ENCODE measurements around the gene SRPK2.
A peak's percentile ranks its signal among the peaks of the same experiment; 100 is the strongest.

Gene SRPK2

GRCh38 chr7:105387508-105388355 is 989 bp downstream of the SRPK2 start:
- Histone ChIP-seq H3K4me1 (no peaks in the 10 kb centered on the region), H3K4me3 (ENCODE audit: low read depth, low read length) (peak overlapping the region; percentile 86), H3K36me3 (no peaks in the 10 kb centered on the region; the same call in 1 of the 2 replicates), H3K9me3 (no peaks in the 10 kb centered on the region), H3K27me3 (no peaks in the 10 kb centered on the region)
- DNase-seq = peak; percentile 82
- TF ChIP-seq, protein P1, sequence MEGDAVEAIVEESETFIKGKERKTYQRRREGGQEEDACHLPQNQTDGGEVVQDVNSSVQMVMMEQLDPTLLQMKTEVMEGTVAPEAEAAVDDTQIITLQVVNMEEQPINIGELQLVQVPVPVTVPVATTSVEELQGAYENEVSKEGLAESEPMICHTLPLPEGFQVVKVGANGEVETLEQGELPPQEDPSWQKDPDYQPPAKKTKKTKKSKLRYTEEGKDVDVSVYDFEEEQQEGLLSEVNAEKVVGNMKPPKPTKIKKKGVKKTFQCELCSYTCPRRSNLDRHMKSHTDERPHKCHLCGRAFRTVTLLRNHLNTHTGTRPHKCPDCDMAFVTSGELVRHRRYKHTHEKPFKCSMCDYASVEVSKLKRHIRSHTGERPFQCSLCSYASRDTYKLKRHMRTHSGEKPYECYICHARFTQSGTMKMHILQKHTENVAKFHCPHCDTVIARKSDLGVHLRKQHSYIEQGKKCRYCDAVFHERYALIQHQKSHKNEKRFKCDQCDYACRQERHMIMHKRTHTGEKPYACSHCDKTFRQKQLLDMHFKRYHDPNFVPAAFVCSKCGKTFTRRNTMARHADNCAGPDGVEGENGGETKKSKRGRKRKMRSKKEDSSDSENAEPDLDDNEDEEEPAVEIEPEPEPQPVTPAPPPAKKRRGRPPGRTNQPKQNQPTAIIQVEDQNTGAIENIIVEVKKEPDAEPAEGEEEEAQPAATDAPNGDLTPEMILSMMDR (IDR thresholded peaks at IDR 0.05; ENCODE audit: low read depth, low read length) = no peak

DNA sequence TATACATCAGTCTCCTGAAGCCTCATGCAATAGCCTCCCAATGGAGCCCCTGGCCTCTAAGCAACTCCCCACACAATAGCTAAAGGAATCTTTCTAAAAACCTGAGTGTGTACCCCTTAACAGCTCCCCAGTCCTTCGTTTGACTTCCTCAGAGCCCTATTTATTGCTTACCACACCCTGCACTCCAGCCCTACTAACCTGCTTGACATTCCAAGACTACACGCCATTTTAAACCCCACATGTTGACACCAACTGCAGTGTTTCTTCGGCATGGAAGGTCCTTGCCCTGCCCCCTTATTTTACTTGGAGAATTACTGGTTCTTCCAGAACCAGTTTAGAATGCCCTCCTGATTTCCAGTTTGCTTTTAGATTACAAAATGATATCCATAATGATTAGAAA is 10.8 kb downstream of the SRPK2 start:
- no peaks in the 10 kb centered on the region for H3K36me3 ChIP-seq
- no peak overlapping the region for H3K4me3 ChIP-seq (ENCODE audit: low read depth, low read length)
- H3K27me3 ChIP-seq = no peaks in the 10 kb centered on the region
- no peaks in the 10 kb centered on the region for H3K9me3 ChIP-seq
- H3K4me1 ChIP-seq = no peaks in the 10 kb centered on the region
- TF ChIP-seq, protein P1 (IDR thresholded peaks at IDR 0.05; ENCODE audit: low read depth, low read length) = no peak
- no peak for DNase-seq

- TF ChIP-seq, protein P1 (IDR thresholded peaks at IDR 0.05; ENCODE audit: low read depth, low read length) = no peak
- H3K27me3 ChIP-seq = no peaks in the 10 kb centered on the region
- H3K4me1 ChIP-seq = no peaks in the 10 kb centered on the region
- no peak for DNase-seq
- no peaks in the 10 kb centered on the region for H3K9me3 ChIP-seq
- no peaks in the 10 kb centered on the region for H3K36me3 ChIP-seq
- no peak overlapping the region for H3K4me3 ChIP-seq (ENCODE audit: low read depth, low read length)
Observed at GRCh38 chr7:105376908-105377533, 11.7 kb downstream of the SRPK2 start.

GRCh38 chr7:105369944-105370343 is 18.8 kb downstream of the SRPK2 start:
- Histone ChIP-seq H3K27me3 (no peaks in the 10 kb centered on the region), H3K4me1 (peaks cover 4% of the 10 kb centered on the region; the same call in 1 of the 2 replicates), H3K4me3 (ENCODE audit: low read depth, low read length) (no peak overlapping the region), H3K36me3 (no peaks in the 10 kb centered on the region), H3K9me3 (no peaks in the 10 kb centered on the region)
- TF ChIP-seq, protein P1 (IDR thresholded peaks at IDR 0.05; ENCODE audit: low read depth, low read length) = no peak
- DNase-seq = no peak

GRCh38 chr7:105367458-105367857 is 21.3 kb downstream of the SRPK2 start:
- H3K4me1 ChIP-seq = peaks cover 4% of the 10 kb centered on the region; the same call in 1 of the 2 replicates
- H3K27me3 ChIP-seq = no peaks in the 10 kb centered on the region
- no peaks in the 10 kb centered on the region for H3K36me3 ChIP-seq
- H3K4me3 ChIP-seq (ENCODE audit: low read depth, low read length) = no peak overlapping the region
- no peaks in the 10 kb centered on the region for H3K9me3 ChIP-seq
- TF ChIP-seq, protein P1 (IDR thresholded peaks at IDR 0.05; ENCODE audit: low read depth, low read length) = no peak
- no peak for DNase-seq
